Glutamatergic neuron (in vitro differentiated cells): ENCODE results near the gene GJB6. TPM values are rescaled to one million over a fixed set of nuclear protein-coding genes. Genes with fewer than 3 reads are reported as not detected.

Source experiments
- DNase-seq: peaks from one replicate; pipeline ENCODE4 v3.0.0; 2022
- H3K27ac Mint-ChIP-seq: one replicate; pipeline ENCODE4 v1.8.0; 2020; ENCODE audit warnings: mild to moderate bottlenecking, mixed read lengths, inconsistent platforms; ENCODE audit not compliant: unreplicated experiment
- H3K27me3 Mint-ChIP-seq: one replicate; pipeline ENCODE4 v1.8.0; 2020; ENCODE audit warnings: mild to moderate bottlenecking, moderate library complexity, mixed read lengths, inconsistent platforms; ENCODE audit not compliant: unreplicated experiment
- H3K36me3 Mint-ChIP-seq: one replicate; pipeline ENCODE4 v1.8.0; 2020; ENCODE audit warnings: mild to moderate bottlenecking, mixed read lengths, inconsistent platforms; ENCODE audit not compliant: unreplicated experiment
- H3K4me1 Mint-ChIP-seq: one replicate; pipeline ENCODE4 v1.8.0; 2020; ENCODE audit warnings: mild to moderate bottlenecking, low read depth, mixed read lengths, inconsistent platforms; ENCODE audit not compliant: unreplicated experiment
- H3K4me3 Mint-ChIP-seq: one replicate; pipeline ENCODE4 v1.8.0; 2020; ENCODE audit warnings: mild to moderate bottlenecking, mixed read lengths, inconsistent platforms; ENCODE audit not compliant: unreplicated experiment
- H3K9me3 Mint-ChIP-seq: one replicate; pipeline ENCODE4 v1.8.0; 2020; ENCODE audit warnings: mild to moderate bottlenecking, moderate library complexity, mixed read lengths, inconsistent platforms; ENCODE audit not compliant: unreplicated experiment
- total RNA-seq: library from RNA; stranded (reverse); fragmentation: NEBNext Ultra II Directional; extraction: Animal tissue kit (Norgen Biotek cat#: 25700); gene quantifications from one replicate; pipeline ENCODE4 v1.2.1, GENCODE V29; 2021; ENCODE audit not compliant: unreplicated experiment
- TF ChIP-seq, protein P1 (sequence below): fragments of 200-600 bp; sonication (generic); IDR thresholded peaks from one replicate; pipeline ENCODE4 v1.5.0; 2021; ENCODE audit not compliant: partially characterized antibody, unreplicated experiment

GJB6 gene
- total RNA-seq, 1 donor from 2014 or later, result not detected

DNA sequence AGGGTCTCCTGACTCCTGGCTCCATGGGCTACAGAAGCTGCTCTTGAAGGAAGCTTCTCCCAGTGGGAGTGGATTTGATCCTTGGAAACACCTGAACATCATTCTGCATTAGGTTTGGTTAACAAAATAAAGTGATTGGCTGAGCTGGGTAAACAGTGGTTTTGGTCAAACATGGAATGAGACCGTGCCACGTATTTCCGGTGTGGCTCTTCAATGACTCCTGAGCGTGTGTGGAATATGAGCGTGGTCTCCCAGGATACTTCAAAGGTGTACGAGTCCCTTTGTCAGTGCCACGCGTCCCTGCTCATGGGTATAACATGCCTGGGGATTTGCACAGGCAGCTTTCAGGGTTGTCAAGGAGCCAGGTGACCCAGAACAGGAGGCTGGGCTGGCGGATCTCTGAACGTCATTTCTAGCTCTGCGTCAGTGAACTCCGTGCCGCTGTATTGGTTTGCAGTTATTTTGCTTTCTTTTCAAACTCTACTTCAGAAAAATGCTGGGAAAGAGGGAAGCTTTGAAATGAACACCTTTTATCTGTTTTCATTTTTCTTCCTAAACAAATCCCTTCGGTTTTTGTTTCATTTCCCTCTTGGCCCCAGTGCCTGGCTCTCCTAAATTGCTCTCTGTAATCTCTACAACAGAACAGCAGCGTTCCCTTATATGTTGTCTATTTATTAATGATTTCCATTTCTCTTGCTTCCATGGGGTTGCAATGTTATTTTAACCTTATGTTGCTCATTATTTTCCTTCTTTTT, 26.3 kb upstream of the GJB6 start:
- no peaks in the 10 kb centered on the region for H3K4me1 Mint-ChIP-seq
- H3K27me3 Mint-ChIP-seq, result no peaks in the 10 kb centered on the region
- peaks cover 7% of the 10 kb centered on the region for H3K9me3 Mint-ChIP-seq
- TF ChIP-seq, protein P1, sequence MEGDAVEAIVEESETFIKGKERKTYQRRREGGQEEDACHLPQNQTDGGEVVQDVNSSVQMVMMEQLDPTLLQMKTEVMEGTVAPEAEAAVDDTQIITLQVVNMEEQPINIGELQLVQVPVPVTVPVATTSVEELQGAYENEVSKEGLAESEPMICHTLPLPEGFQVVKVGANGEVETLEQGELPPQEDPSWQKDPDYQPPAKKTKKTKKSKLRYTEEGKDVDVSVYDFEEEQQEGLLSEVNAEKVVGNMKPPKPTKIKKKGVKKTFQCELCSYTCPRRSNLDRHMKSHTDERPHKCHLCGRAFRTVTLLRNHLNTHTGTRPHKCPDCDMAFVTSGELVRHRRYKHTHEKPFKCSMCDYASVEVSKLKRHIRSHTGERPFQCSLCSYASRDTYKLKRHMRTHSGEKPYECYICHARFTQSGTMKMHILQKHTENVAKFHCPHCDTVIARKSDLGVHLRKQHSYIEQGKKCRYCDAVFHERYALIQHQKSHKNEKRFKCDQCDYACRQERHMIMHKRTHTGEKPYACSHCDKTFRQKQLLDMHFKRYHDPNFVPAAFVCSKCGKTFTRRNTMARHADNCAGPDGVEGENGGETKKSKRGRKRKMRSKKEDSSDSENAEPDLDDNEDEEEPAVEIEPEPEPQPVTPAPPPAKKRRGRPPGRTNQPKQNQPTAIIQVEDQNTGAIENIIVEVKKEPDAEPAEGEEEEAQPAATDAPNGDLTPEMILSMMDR, result no peak
- H3K27ac Mint-ChIP-seq, result no peak overlapping the region
- DNase-seq, result no peak
- H3K4me3 Mint-ChIP-seq, result no peak overlapping the region
- no peaks in the 10 kb centered on the region for H3K36me3 Mint-ChIP-seq

DNA sequence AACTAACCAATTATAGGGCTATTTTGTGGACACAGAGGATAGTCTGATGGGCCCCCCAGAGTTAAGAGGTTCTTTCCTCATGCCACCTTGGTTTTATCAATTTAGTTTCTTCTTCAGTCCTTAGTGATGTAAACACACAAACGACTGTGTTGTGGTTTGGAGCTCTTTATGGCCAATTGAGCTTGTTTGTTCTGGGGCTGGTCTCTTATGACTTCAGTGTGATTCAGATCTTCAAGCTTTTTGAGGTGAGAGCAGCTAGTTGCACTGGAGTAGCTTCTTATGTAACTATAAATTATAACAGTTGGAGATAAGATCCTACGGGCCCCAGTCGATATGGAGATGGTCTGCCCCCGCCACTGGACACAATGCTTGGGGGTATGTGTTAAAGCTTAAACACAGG, 22.0 kb upstream of the GJB6 start:
- TF ChIP-seq, protein P1, result no peak
- Mint-ChIP-seq H3K27ac (no peak overlapping the region), H3K4me3 (no peak overlapping the region), H3K36me3 (no peaks in the 10 kb centered on the region), H3K4me1 (no peaks in the 10 kb centered on the region), H3K27me3 (no peaks in the 10 kb centered on the region), H3K9me3 (peaks cover 8% of the 10 kb centered on the region)
- DNase-seq, result no peak

DNA sequence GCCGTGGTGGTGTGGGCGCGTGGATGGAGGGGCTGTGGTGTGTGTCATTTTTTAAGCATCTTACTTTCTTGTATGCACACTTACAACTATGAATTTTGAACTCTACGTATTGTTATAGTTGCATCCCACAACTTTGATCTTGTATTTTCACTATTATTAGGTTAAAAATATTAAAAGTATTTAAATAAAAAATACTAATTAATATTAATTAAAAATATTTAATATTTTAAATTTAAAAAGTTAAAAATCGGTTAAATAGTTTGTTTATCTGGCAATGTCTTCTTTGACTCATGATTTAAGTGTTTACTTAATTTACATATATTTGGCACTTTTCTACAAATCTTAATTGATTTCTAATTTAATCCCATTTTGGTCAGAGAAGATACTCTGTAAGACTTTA, 17.8 kb upstream of the GJB6 start:
- Mint-ChIP-seq H3K4me3 (no peak overlapping the region), H3K4me1 (no peaks in the 10 kb centered on the region), H3K27ac (no peak overlapping the region), H3K36me3 (no peaks in the 10 kb centered on the region), H3K27me3 (peaks cover 2% of the 10 kb centered on the region), H3K9me3 (peaks cover 4% of the 10 kb centered on the region)
- TF ChIP-seq, protein P1, result no peak
- no peak for DNase-seq

- peaks cover 5% of the 10 kb centered on the region for H3K27me3 Mint-ChIP-seq
- no peak overlapping the region for H3K27ac Mint-ChIP-seq
- no peaks in the 10 kb centered on the region for H3K4me1 Mint-ChIP-seq
Measured at GRCh38 chr13:20247963-20248362, 15.8 kb upstream of the GJB6 start.

DNA sequence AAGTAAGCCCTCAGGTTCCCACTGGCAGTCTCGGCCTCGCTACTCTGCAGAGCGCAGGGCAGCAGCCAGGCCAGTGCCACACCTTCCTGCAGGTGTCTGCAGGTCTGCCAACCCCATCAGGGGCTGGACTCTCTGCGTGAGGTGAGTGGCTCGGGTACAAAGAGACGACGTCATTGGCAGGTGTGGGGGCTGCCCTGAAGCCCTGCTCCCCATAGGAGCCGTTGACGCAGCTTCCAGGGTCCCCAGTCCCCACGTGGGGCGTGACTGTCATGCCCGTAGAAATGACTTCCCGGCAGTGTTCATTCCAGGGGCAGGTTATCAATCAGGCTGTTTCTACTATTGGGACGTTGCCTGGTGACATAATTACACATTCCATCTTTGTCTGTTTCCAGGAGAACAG, 15.3 kb upstream of the GJB6 start:
- no peak overlapping the region for H3K4me3 Mint-ChIP-seq
- H3K9me3 Mint-ChIP-seq, result peaks cover 9% of the 10 kb centered on the region
- TF ChIP-seq, protein P1, result no peak
- H3K27me3 Mint-ChIP-seq, result peaks cover 7% of the 10 kb centered on the region
- H3K36me3 Mint-ChIP-seq, result peaks cover 6% of the 10 kb centered on the region
- no peak overlapping the region for H3K27ac Mint-ChIP-seq
- H3K4me1 Mint-ChIP-seq, result no peaks in the 10 kb centered on the region
- DNase-seq, result no peak

More at GRCh38 chr13:20247963-20248362, 15.8 kb upstream of the GJB6 start:
- TF ChIP-seq, protein P1, result no peak
- Mint-ChIP-seq H3K9me3 (peaks cover 8% of the 10 kb centered on the region), H3K36me3 (peaks cover 2% of the 10 kb centered on the region), H3K4me3 (no peak overlapping the region)
- DNase-seq, result no peak
